NCI-H510A treated with DMSO at 0.1 percent for 48 hours (cell line): Measurements from ENCODE around the gene ANKRD13A.

ENCODE experiments used
- DNase-seq: peaks from one replicate; lab custom pipeline; 2025; lab: John Stamatoyannopoulos, UW

ANKRD13A gene

DNA sequence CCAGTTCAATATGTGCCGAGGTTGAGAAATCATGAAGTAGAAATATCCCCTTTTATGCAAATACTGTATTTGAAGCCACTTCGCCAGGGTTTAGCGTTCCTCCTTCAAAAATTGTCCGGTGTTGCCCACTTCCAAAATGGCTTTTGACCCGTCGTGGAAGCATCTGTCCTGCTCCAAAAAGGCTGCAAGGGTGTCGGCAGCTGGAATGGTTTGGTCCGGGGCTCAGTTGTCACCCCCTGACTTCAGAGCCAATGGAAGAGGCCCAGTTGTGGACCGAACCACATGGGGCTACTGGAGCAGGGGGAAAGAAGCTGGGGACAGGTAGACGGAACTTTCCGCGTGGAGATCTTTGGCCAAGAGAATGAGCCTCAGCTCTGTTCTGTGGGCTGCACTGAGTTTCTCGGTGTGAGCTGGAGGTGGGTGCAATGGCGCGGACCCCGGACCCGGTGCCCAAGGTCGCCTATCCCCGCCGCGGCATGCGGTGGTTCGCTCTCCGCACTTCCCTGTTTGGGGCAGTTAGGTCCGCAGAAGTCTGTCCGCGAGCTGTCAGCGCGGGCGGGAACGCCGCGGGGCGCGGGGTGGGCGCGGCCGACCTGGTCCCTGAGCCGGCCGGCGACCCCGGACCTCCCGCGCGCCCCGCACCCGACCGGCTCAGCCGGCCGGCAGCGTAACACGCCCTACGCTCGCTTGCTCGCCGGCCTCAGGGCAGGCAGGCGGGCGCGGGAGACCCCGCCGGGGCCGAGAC lies at the start of gene ANKRD13A:
Gene ANKRD13A, plus strand, starts transcription at position 527 of the 745 bp plus-strand sequence. CDS start 259 bp downstream, outside the sequence.
- DNase-seq, result peak; percentile 83

GRCh38 chr12:109950625-109951024 lies 48.6 kb upstream of the ANKRD13A start:
- DNase-seq, result no peak

GRCh38 chr12:109951136-109951535 lies 48.1 kb upstream of the ANKRD13A start:
- no peak for DNase-seq

GRCh38 chr12:109951751-109952150 lies 47.5 kb upstream of the ANKRD13A start:
- DNase-seq, result no peak

- no peak for DNase-seq
Measured at GRCh38 chr12:109952160-109952858, 46.9 kb upstream of the ANKRD13A start.

- DNase-seq, result no peak
Measured at GRCh38 chr12:109952873-109953272, 46.4 kb upstream of the ANKRD13A start.

DNA sequence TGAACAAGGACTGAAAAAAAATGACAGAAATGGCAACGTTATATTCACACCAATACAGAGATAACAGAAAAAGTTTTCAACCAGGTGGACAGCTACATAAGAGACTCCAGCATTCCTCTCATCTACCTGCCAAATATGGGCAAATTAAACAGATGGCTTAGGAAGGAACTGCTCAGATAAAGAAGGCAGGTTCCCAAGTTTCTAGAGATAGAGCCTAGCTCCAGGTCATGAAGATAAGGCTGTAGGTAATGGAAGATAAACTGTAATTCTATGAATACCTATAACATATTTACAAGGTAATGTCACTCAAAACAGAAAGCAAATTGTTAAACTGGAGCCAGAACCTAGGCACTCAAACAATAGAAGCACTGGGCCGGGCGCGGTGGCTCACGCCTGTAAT lies 45.6 kb upstream of the ANKRD13A start:
- no peak for DNase-seq

GRCh38 chr12:109958374-109958773 lies 40.9 kb upstream of the ANKRD13A start:
- DNase-seq, result no peak

DNA sequence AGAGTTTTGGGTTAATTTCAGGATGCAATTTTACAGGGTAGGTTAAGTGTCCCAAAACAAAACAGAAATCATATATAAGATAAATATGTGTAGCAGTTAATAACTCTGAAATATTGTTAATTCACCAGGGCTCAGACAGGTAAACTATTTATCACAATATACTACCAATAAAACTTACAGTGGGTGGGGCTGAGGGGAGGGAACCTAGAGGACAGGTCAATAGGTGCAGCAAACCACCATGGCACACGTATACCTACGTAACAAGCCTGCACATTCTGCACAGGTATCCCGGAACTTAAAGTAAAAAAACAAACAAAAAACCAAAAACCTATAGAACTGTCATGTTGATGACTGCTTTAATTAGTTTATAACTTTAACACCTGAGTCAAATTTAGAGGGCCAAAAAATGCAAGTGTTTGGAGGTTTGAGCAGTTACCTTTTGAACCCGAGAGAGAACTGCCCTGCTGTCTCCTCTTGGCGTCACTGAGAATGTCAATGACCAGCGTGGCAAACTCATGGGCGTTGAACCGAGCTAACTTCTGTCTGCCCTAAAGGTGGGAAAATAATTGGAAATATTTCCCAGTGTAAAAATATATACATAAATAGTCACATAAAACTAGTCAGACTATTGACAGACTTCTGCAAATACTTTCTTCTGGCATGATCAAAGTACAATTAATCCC lies 39.7 kb upstream of the ANKRD13A start:
- no peak for DNase-seq

- no peak for DNase-seq
Measured at GRCh38 chr12:109961201-109961600, 38.0 kb upstream of the ANKRD13A start.

DNA sequence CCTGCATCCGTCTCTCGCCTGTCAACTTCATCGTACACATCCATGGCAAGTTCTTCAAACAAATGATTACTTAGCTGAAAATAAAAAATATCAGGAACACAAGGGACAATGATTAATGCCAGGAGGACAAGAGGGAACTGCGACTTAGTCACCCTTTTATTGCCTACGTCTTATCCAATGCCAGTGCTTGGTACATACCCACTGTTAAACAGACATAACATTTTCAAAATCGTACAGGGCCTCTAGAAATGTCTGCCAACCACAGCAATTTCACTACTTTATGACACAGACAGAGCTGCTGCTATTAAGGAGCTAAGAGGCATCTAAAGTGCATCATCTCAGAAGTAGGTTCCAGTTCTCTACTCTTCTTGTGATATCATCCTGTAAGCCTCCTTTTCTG lies 37.6 kb upstream of the ANKRD13A start:
- no peak for DNase-seq

DNA sequence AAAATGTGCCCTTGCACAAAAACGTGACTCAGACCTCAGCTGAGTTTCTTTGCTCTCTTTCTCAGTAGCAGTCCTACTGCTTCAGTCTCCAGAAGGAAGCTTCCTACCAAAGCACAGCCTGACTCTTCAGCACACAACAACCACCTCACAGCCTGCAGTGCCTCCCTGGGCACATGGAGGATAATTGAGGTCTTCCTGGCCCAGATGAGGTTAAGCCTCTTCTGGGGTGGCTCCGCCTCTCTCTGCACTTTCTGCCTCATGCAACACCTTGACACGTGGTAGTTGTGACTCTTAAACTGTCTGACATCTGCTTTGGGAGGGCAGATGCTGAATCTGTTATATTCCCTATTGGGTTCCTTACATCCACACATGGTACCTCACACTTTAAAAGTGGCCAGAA lies 36.8 kb upstream of the ANKRD13A start:
- DNase-seq, result peak; percentile 5

DNA sequence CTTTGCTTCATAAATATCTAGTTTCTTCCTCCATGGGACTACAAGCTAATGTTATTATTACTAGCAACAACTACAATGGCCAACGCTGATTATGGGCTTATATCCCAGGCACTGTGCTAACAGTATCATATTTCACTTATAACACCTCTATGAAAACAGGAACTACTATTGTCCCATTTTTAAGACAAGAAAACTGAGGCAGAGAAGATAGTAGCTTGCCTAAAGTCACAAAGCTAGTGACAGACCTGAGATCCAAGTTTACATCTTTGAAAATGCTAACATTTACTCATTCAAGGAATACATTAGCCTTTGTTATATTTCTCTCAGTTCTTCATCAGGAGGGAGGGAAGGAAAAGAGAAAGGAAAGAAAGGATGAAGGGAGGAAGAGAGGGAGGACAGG lies 35.9 kb upstream of the ANKRD13A start:
- no peak for DNase-seq

- DNase-seq, result no peak
Measured at GRCh38 chr12:109963743-109964429, 35.3 kb upstream of the ANKRD13A start.

- DNase-seq, result no peak
Measured at GRCh38 chr12:109966546-109966945, 32.7 kb upstream of the ANKRD13A start.

GRCh38 chr12:109967383-109968031 lies 31.7 kb upstream of the ANKRD13A start:
- no peak for DNase-seq

- no peak for DNase-seq
Measured at GRCh38 chr12:109968032-109968420, 31.2 kb upstream of the ANKRD13A start.

DNA sequence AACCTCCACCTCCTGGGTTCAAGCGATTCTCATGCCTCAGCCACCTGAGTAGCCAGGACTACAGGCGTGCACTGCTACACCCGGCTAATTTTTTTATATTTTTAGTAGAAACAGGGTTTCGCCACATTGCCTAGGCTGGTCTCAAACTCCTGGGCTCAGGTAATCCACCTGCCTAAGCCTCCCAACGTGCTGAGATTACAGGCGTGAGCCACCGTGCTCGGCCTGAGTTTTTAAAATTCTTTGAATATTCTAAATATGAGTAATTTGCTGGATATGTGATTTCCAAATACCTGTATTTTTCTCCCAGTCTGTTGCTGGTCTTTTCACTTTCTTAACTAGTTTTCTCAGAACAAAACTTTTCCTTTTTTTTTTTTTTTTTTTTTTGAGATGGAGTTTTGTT lies 30.4 kb upstream of the ANKRD13A start:
- no peak for DNase-seq

DNA sequence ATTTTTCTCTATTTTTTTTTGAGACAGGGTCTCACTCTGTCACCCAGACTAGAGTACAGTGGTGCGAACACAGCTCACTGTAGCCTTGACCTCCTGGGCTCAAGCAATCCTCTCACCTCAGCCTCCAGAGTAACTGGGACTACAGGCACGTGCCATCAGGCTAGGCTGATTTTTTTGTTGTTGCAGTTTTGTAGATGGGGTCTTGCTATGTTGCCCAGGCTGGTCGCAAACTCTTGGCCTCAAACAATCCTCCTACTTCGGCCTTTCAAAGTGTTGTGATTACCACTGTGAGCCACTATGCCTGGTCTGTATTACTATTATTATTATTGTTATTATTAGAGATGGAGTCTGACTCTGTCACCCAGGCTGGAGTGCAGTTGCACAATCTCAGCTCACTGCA lies 26.4 kb upstream of the ANKRD13A start:
- no peak for DNase-seq

DNA sequence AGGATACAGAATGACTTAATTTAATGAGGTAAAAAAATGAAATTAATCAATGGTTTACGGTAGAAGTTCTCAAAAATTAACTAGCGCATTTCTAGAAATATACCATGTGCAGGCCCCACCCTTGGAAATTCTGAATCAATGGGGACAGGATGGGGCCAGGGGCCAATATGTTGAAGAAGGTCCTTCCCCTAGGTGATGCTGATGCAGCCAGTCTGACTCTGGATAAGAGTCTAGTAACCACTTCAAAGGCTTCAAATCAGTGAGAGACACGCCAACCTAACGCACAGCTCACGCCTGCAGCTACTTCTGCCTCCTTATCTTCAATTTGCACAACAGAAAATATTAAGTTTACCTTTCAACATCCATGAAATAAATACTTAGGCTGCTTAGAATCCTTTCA lies 17.9 kb upstream of the ANKRD13A start:
- no peak for DNase-seq

DNA sequence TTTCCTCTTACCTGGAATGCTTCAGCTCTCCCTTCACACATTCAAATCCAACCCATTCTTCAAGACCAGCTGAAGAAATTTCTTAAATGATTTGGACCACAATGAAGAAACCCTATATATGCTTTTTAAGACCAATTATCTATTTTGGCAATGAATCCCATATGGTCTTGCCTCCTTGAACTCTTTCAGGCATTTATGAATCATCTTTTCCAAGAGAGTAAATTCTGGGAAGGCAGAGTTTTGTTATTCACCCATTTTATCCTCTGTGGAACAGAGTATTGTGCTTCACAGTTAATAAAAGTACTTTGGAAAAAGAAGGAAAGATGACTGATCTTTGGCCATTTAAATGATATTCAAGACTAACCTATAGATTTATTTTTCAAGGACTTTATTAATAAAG lies 17.0 kb upstream of the ANKRD13A start:
- DNase-seq, result no peak
